Hepatocyte (in vitro differentiated cells): ENCODE measurements around the gene PTPRN2. TPM values are rescaled to one million over a fixed set of nuclear protein-coding genes. Genes with fewer than 3 reads are reported as not detected.

Experiments
- DNase-seq: peaks from one replicate; pipeline ENCODE4 v3.0.0-alpha.2; 2016; ENCODE audit warnings: low spot score
- H2AFZ ChIP-seq: fragments of 200-600 bp; sonication (generic); 2 replicates; pipeline ENCODE4 v1.6.0; 2016; ENCODE audit warnings: antibody characterized with exemption, mild to moderate bottlenecking
- H3K27ac ChIP-seq: fragments of 200-600 bp; sonication (generic); 2 replicates; pipeline ENCODE4 v1.5.1; 2016; ENCODE audit warnings: mild to moderate bottlenecking
- H3K27me3 ChIP-seq: fragments of 200-600 bp; sonication (generic); 2 replicates; pipeline ENCODE4 v1.6.1; 2016
- H3K36me3 ChIP-seq: fragments of 200-600 bp; sonication (generic); replicated peaks from 2 replicates; pipeline ENCODE4 v1.5.1; 2016; ENCODE audit warnings: low read depth; ENCODE audit not compliant: insufficient read depth
- H3K4me1 ChIP-seq: fragments of 200-600 bp; sonication (generic); 2 replicates; pipeline ENCODE4 v1.5.1; 2016; ENCODE audit warnings: mild to moderate bottlenecking, moderate library complexity; ENCODE audit not compliant: insufficient read depth
- H3K4me2 ChIP-seq: fragments of 200-600 bp; sonication (generic); 2 replicates; pipeline ENCODE4 v1.6.0; 2016
- H3K4me3 ChIP-seq: fragments of 200-600 bp; sonication (generic); 2 replicates; pipeline ENCODE4 v1.5.1; 2016; ENCODE audit warnings: mild to moderate bottlenecking
- H3K79me2 ChIP-seq: fragments of 200-600 bp; sonication (generic); 2 replicates; pipeline ENCODE4 v1.6.0; 2017; ENCODE audit warnings: mild to moderate bottlenecking
- H3K9me2 ChIP-seq: fragments of 200-600 bp; sonication (generic); replicated peaks from 2 replicates; pipeline ENCODE4 v1.6.0; 2017; ENCODE audit warnings: mild to moderate bottlenecking; ENCODE audit not compliant: insufficient read depth
- H3K9me3 ChIP-seq: fragments of 200-600 bp; sonication (generic); 2 replicates; pipeline ENCODE4 v1.5.1; 2016; ENCODE audit warnings: low read depth, mild to moderate bottlenecking
- H4K20me1 ChIP-seq: fragments of 200-600 bp; sonication (generic); 2 replicates; pipeline ENCODE4 v1.6.0; 2016; ENCODE audit warnings: mild to moderate bottlenecking; ENCODE audit not compliant: insufficient read depth, poor library complexity, severe bottlenecking
- CTCF ChIP-seq: fragments of 200-600 bp; sonication (generic); IDR thresholded peaks from 2 replicates; pipeline ENCODE4 v1.5.1; 2016; ENCODE audit warnings: antibody characterized with exemption, mild to moderate bottlenecking; ENCODE audit not compliant: poor library complexity
- EZH2 ChIP-seq: fragments of 200-600 bp; sonication (generic); IDR thresholded peaks from 2 replicates; pipeline ENCODE4 v1.6.1; 2016; ENCODE audit warnings: antibody characterized with exemption, mild to moderate bottlenecking, borderline replicate concordance
- EZH2phosphoT487 ChIP-seq: fragments of 200-600 bp; sonication (generic); IDR thresholded peaks from one replicate; pipeline ENCODE4 v1.6.1; 2018; ENCODE audit warnings: antibody characterized with exemption, mild to moderate bottlenecking, low read depth, moderate library complexity; ENCODE audit not compliant: unreplicated experiment, severe bottlenecking
- WGBS: methylation state at CpG from one replicate; pipeline ENCODE4 v1.1.6; 2016; ENCODE audit warnings: low lambda C conversion rate; ENCODE audit errors: missing lambda C conversion rate; 5-methylcytosine and 5-hydroxymethylcytosine counted together
- polyA plus RNA-seq: library from polyadenylated mRNA; unstranded; fragments of >200 nt; fragmentation: Nextera tagmentation; extraction: Ambion mirVana; gene quantifications from 2 replicates; pipeline ENCODE4 v1.2.1, GENCODE V29; 2016
- total RNA-seq: library from RNA; depleted of rRNA; stranded (reverse); fragments of >200 nt; gene quantifications from 2 replicates; pipeline ENCODE4 v1.2.3, GENCODE V29; 2014

PTPRN2 gene
- total and polyA plus RNA-seq, 2 experiments from 2014 or later = 2.1 to 3.3 TPM

- Histone ChIP-seq H3K4me2 (no peak overlapping the region), H3K9me3 (no peaks in the 10 kb centered on the region), H3K4me3 (no peak overlapping the region), H3K9me2 (no peaks in the 10 kb centered on the region), H2AFZ (no peak overlapping the region), H3K4me1 (no peaks in the 10 kb centered on the region), H3K27me3 (no peaks in the 10 kb centered on the region), H3K36me3 (no peaks in the 10 kb centered on the region), H3K27ac (no peak overlapping the region), H3K79me2 (no peaks in the 10 kb centered on the region), H4K20me1 (no peaks in the 10 kb centered on the region)
- no peak for TF ChIP-seq EZH2
- TF ChIP-seq EZH2phosphoT487 = no peak
- no peak for TF ChIP-seq CTCF
- 85% methylated on average over 10 of the region's 12 CpGs for WGBS
- DNase-seq = no peak
These were observed 478.1 kb downstream of the PTPRN2 start for GRCh38 chr7:158109364-158110033.

GRCh38 chr7:158108646-158109293 lies 478.9 kb downstream of the PTPRN2 start:
- H3K79me2 ChIP-seq = no peaks in the 10 kb centered on the region
- no peak overlapping the region for H3K4me2 ChIP-seq
- no peaks in the 10 kb centered on the region for H3K27me3 ChIP-seq
- no peak overlapping the region for H3K4me3 ChIP-seq
- H3K9me3 ChIP-seq = no peaks in the 10 kb centered on the region
- H3K4me1 ChIP-seq = no peaks in the 10 kb centered on the region
- no peak for DNase-seq
- no peaks in the 10 kb centered on the region for H4K20me1 ChIP-seq
- TF ChIP-seq CTCF (no peak), EZH2 (no peak), EZH2phosphoT487 (no peak)
- no peak overlapping the region for H2AFZ ChIP-seq
- WGBS = 85% methylated on average over 4 of the region's 4 CpGs
- H3K36me3 ChIP-seq = no peaks in the 10 kb centered on the region
- H3K9me2 ChIP-seq = no peaks in the 10 kb centered on the region
- no peak overlapping the region for H3K27ac ChIP-seq

- Histone ChIP-seq H2AFZ (no peak overlapping the region), H4K20me1 (no peaks in the 10 kb centered on the region), H3K9me2 (no peaks in the 10 kb centered on the region), H3K36me3 (no peaks in the 10 kb centered on the region), H3K27ac (no peak overlapping the region), H3K4me1 (no peaks in the 10 kb centered on the region), H3K79me2 (no peaks in the 10 kb centered on the region), H3K27me3 (no peaks in the 10 kb centered on the region), H3K9me3 (no peaks in the 10 kb centered on the region), H3K4me2 (no peak overlapping the region), H3K4me3 (no peak overlapping the region)
- no peak for TF ChIP-seq EZH2
- no peak for TF ChIP-seq CTCF
- no peak for TF ChIP-seq EZH2phosphoT487
- WGBS = 77% methylated on average over 2 of the region's 2 CpGs
- DNase-seq = no peak
These were observed 479.8 kb downstream of the PTPRN2 start for GRCh38 chr7:158107806-158108205.
